HepG2 (cell line): ENCODE measurements around the gene NKD1. TPM values are rescaled to one million over a fixed set of nuclear protein-coding genes. Genes with fewer than 3 reads are reported as not detected.

Experiments
- ATAC-seq: fragments of 200-7000 bp; cut with Tn5 transposase; 3 replicates; pipeline ENCODE4 v1.9.1; 2020; ENCODE audit warnings: mild to moderate bottlenecking, moderate library complexity
- BruUV-seq: library from RNA; stranded (reverse); fragments of 400-500 nt; replicated peaks from 2 replicates; lab custom pipeline; 2021; lab: Mats Ljungman, UMichigan
- CTCF ChIA-PET: fragments of 300-600 bp; formaldehyde crosslinking; extraction: SDS; loops from one replicate; lab custom pipeline; 2021; ENCODE audit warnings: low total read pairs, inconsistent platforms, low intra/inter-chr PET ratio; lab: Yijun Ruan, JAX
- POLR2A ChIA-PET: fragments of 350-600 bp; sonication (Branson Sonifier 250); formaldehyde crosslinking; loops from one replicate; lab custom pipeline; 2020; ENCODE audit warnings: antibody characterized with exemption, inconsistent platforms; lab: Yijun Ruan, JAX
- DNase-seq: peaks from one replicate; pipeline ENCODE4 v3.0.0-alpha.2; 2015; ENCODE audit warnings: low spot score
- FAIRE-seq: peaks from 3 replicates; lab custom pipeline; 2011; peaks lifted over from hg19 to GRCh38; lab: Jason Lieb, UNC
- H2AFZ ChIP-seq: one replicate; pipeline ENCODE4 v1.6.1; 2011; ENCODE audit warnings: low read length, inconsistent platforms
- H3K27ac ChIP-seq: fragments of 300-600 bp; 3 replicates; pipeline ENCODE4 v1.8.0; 2011; ENCODE audit warnings: mixed run types, mild to moderate bottlenecking, mixed read lengths, low read length, inconsistent platforms; ENCODE audit not compliant: insufficient read depth; ENCODE audit errors: extremely low read length
- H3K27me3 ChIP-seq, 2 experiments: fragments of 200-600 bp in 1 of 2; 2 replicates in 1 of 2; 3 replicates in 1 of 2; pipeline versions ENCODE4 v1.6.0 to v1.8.0; 2011; ENCODE audit warnings: low read length in 2 of 2, mild to moderate bottlenecking in 2 of 2, moderate library complexity in 2 of 2, inconsistent platforms in 1 of 2; ENCODE audit not compliant: insufficient read depth in 2 of 2, control insufficient read depth in 1 of 2
- H3K36me3 ChIP-seq, 2 experiments: fragments of 200-600 bp in 1 of 2; replicated peaks in 1 of 2; 2 replicates in 1 of 2; 3 replicates in 1 of 2; pipeline versions ENCODE4 v1.5.1 to v1.8.0; 2011; ENCODE audit warnings: low read length in 2 of 2, inconsistent platforms in 1 of 2; ENCODE audit not compliant: insufficient read depth in 2 of 2, control insufficient read depth in 1 of 2
- H3K4me1 ChIP-seq: 2 replicates; pipeline ENCODE4 v1.5.1; 2012; ENCODE audit warnings: low read length, inconsistent platforms; ENCODE audit not compliant: insufficient read depth
- H3K4me2 ChIP-seq: 2 replicates; pipeline ENCODE4 v1.6.0; 2011; ENCODE audit warnings: low read depth, low read length, inconsistent platforms
- H3K4me3 ChIP-seq, 3 experiments: fragments of 200-600 bp in 1 of 3; sonication (generic), shearing (Covaris generic) in 1 of 3; replicated peaks in 1 of 3; 2 replicates each; pipeline ENCODE4 v1.5.1; 2011 to 2016; ENCODE audit warnings: low read length in 3 of 3, inconsistent platforms in 2 of 3, low read depth in 2 of 3, mild to moderate bottlenecking in 2 of 3, control low read depth in 1 of 3, mixed read lengths in 1 of 3; ENCODE audit not compliant: insufficient read depth in 1 of 3
- H3K79me2 ChIP-seq: one replicate; pipeline ENCODE4 v1.6.1; 2011; ENCODE audit warnings: low read length, inconsistent platforms; ENCODE audit not compliant: insufficient read depth
- H3K9ac ChIP-seq: 2 replicates; pipeline ENCODE4 v1.6.0; 2011; ENCODE audit warnings: mild to moderate bottlenecking, low read depth, low read length, inconsistent platforms; ENCODE audit not compliant: insufficient read depth
- H3K9me3 ChIP-seq: 2 replicates; pipeline ENCODE4 v1.5.1; 2012; ENCODE audit warnings: mild to moderate bottlenecking, low read length
- H4K20me1 ChIP-seq: 2 replicates; pipeline ENCODE4 v1.6.0; 2011; ENCODE audit warnings: inconsistent platforms, mild to moderate bottlenecking, low read length, moderate library complexity; ENCODE audit not compliant: insufficient read depth
- ATRX ChIP-seq: sonication (generic); formaldehyde crosslinking; IDR thresholded peaks from 2 replicates; pipeline ENCODE4 v1.4.0; 2020; ENCODE audit warnings: missing genetic modification reagents, borderline replicate concordance
- CHD4 ChIP-seq: fragments of 200-600 bp; sonication (generic); IDR thresholded peaks from 2 replicates; pipeline ENCODE4 v1.7.0; 2017; ENCODE audit warnings: mild to moderate bottlenecking, low read length, borderline replicate concordance
- CREM ChIP-seq, 2 experiments: sonication (generic) in 1 of 2; formaldehyde crosslinking in 1 of 2; IDR thresholded peaks; 2 replicates each; pipeline versions ENCODE4 v1.4.0 to v1.6.1; 2016 to 2020; ENCODE audit warnings: antibody characterized with exemption in 1 of 2, mild to moderate bottlenecking in 1 of 2, missing genetic modification reagents in 1 of 2
- HDAC1 ChIP-seq: sonication (generic); formaldehyde crosslinking; IDR thresholded peaks from 2 replicates; pipeline ENCODE4 v1.5.1; 2020; ENCODE audit warnings: mild to moderate bottlenecking, missing genetic modification reagents
- MXI1 ChIP-seq: IDR thresholded peaks from 3 replicates; pipeline ENCODE4 v1.6.1; 2012; ENCODE audit warnings: low read depth, low read length, inconsistent platforms, borderline replicate concordance
- NFE2L2 ChIP-seq: fragments of 150-350 bp; IDR thresholded peaks from 2 replicates; pipeline ENCODE4 v1.6.1; 2014; ENCODE audit warnings: low read length
- POLR2A ChIP-seq, 2 experiments: IDR thresholded peaks; 2 replicates each; pipeline ENCODE4 v1.6.1; 2011; ENCODE audit warnings: low read depth in 2 of 2, low read length in 2 of 2, mild to moderate bottlenecking in 1 of 2, moderate library complexity in 1 of 2; ENCODE audit not compliant: insufficient read depth in 1 of 2
- POLR2AphosphoS5 ChIP-seq: IDR thresholded peaks from 2 replicates; pipeline ENCODE4 v1.6.1; 2012; ENCODE audit warnings: low read depth, low read length
- RAD51 ChIP-seq: fragments of 450-650 bp; IDR thresholded peaks from 2 replicates; pipeline ENCODE4 v1.6.1; 2016; ENCODE audit warnings: borderline replicate concordance
- RBFOX2 ChIP-seq: fragments of 200-400 bp; formaldehyde crosslinking; IDR thresholded peaks from 2 replicates; pipeline ENCODE4 v1.6.1; 2017; ENCODE audit warnings: low read depth, mild to moderate bottlenecking, low read length
- SAFB2 ChIP-seq: sonication (generic); formaldehyde crosslinking; IDR thresholded peaks from 2 replicates; pipeline ENCODE4 v1.5.1; 2020; ENCODE audit warnings: missing genetic modification reagents, low read depth, mild to moderate bottlenecking, borderline replicate concordance
- SP5 ChIP-seq: IDR thresholded peaks from 2 replicates; pipeline ENCODE4 v1.6.1; 2016; ENCODE audit warnings: low read depth, borderline replicate concordance
- TCF7 ChIP-seq: sonication (generic); IDR thresholded peaks from 2 replicates; pipeline ENCODE4 v1.6.1; 2016; ENCODE audit warnings: antibody characterized with exemption, low read depth
- ZBTB3 ChIP-seq: sonication (generic); formaldehyde crosslinking; IDR thresholded peaks from 2 replicates; pipeline ENCODE4 v1.4.0; 2020; ENCODE audit warnings: low read depth, mild to moderate bottlenecking, moderate library complexity, missing genetic modification reagents, borderline replicate concordance
- ZBTB42 ChIP-seq: sonication (generic); formaldehyde crosslinking; IDR thresholded peaks from 2 replicates; pipeline ENCODE4 v1.5.0; 2020; ENCODE audit warnings: mild to moderate bottlenecking, missing genetic modification reagents
- ZFP36 ChIP-seq: fragments of 150-350 bp; IDR thresholded peaks from 2 replicates; pipeline ENCODE4 v1.6.1; 2018; ENCODE audit warnings: borderline replicate concordance, low read length, low read depth; ENCODE audit not compliant: partially characterized antibody
- ZNF138 ChIP-seq: sonication (generic); formaldehyde crosslinking; IDR thresholded peaks from 2 replicates; pipeline ENCODE4 v1.5.0; 2020; ENCODE audit warnings: mild to moderate bottlenecking, low read depth, missing genetic modification reagents
- ZNF550 ChIP-seq: sonication (generic); formaldehyde crosslinking; IDR thresholded peaks from 2 replicates; pipeline ENCODE4 v1.4.0; 2020; ENCODE audit warnings: mild to moderate bottlenecking, missing genetic modification reagents, borderline replicate concordance
- WGBS: methylation state at CpG from one replicate; pipeline ENCODE4 v1.1.6; 2017; ENCODE audit warnings: low lambda C conversion rate; 5-methylcytosine and 5-hydroxymethylcytosine counted together
- in situ Hi-C: cut with HindIII; loops from 2 replicates; pipeline ENCODE4 v1.10.0; 2017; ENCODE audit warnings: low pct_unique_long_range_greater_than_20kb; ENCODE audit not compliant: extremely low pct_ligation_motif_present
- intact Hi-C: fragments of 100-400 bp; cut with micrococcal nuclease; formaldehyde crosslinking; loops from one replicate; pipeline ENCODE4 v1.10.0; 2022; ENCODE audit not compliant: unreplicated experiment
- polyA plus RNA-seq, 8 experiments: library from polyadenylated mRNA; depleted of rRNA in 3 of 8; stranded (reverse) in 7 of 8; unstranded in 1 of 8; fragments of >200 nt; fragmentation: Illumina TruSeq in 4 of 8; extraction: Trizol in 4 of 8; gene quantifications; 2 replicates each; pipeline versions ENCODE4 v1.2.1 to v1.2.3, GENCODE V29; 2011 to 2016; ENCODE audit warnings: low read depth in 4 of 8, missing spikeins in 1 of 8, mixed read lengths in 1 of 8; ENCODE audit not compliant: insufficient read depth in 1 of 8
- total RNA-seq, 5 experiments: library from RNA; depleted of rRNA; stranded (reverse); fragments of >200 nt; fragmentation: Illumina TruSeq; extraction: Trizol; gene quantifications; 2 replicates each; pipeline ENCODE4 v1.2.3, GENCODE V29; 2016; ENCODE audit warnings: low read depth in 1 of 5
- TF ChIP-seq, protein P1 (sequence below): sonication (generic); formaldehyde crosslinking; IDR thresholded peaks from 2 replicates; pipeline ENCODE4 v1.4.0; 2020; ENCODE audit warnings: missing genetic modification reagents, mild to moderate bottlenecking, borderline replicate concordance
- TF ChIP-seq, protein P2 (sequence below): sonication (generic); formaldehyde crosslinking; IDR thresholded peaks from 2 replicates; pipeline ENCODE4 v1.8.1; 2022; ENCODE audit warnings: mild to moderate bottlenecking, missing genetic modification reagents
- TF ChIP-seq, protein P3 (sequence below): sonication (generic); formaldehyde crosslinking; IDR thresholded peaks from 2 replicates; pipeline ENCODE4 v1.5.0; 2020; ENCODE audit warnings: missing genetic modification reagents

NKD1 gene
- total and polyA plus RNA-seq, 2 of the 13 experiments (the other 11 are each of a cell fraction or from before 2014, with no cell fraction given) = 70.4 to 121 TPM

DNA sequence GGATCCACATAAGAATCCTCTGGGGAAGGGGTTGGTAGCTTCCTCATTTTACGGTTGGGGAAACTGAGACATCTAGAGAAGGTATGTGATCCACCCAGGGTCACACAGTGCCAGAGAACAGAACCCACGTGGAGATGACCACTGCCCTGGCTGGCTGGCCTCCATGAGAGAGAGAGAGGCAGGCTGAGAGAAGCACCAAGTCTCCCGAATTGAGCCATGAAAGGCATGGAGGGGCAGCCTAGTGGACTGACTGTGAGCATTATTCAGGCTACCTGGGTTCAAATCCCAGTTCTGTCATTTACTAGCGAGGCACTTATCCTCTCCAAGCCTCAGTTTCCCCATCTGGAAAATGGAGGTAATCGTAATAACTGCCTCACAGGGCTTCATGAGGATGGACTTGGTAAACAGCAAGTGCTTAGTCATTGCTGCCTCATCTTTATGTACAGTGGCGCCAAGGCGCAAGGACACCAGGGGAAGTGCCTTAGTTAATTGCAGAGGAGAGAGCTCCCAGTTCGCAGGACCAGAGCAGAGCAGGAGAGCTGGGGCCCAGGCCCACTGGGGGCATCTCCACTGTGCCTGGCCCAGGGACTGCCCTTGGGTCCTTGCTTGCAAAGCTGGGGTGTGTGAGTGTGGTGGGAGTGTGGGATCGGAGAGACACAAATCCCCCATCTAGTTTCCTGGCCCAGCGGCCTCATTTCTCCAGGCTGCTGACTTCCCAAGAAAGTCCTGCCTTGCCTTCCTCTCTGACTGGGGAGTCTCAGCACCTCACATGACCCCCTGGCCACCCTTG lies 71.7 kb downstream of the NKD1 start:
- H3K4me2 ChIP-seq = no peak overlapping the region
- peaks cover 64% of the 10 kb centered on the region for H3K4me1 ChIP-seq
- CTCF ChIA-PET = no interaction called here
- ATAC-seq (no peak), DNase-seq (no peak), FAIRE-seq (no peak)
- intact Hi-C loops (no loop called here), in situ Hi-C loops (no loop called here)
- H3K4me3 ChIP-seq = no peak overlapping the region
- no peak overlapping the region for H3K9ac ChIP-seq
- BruUV-seq = no TSS peak
- no peaks in the 10 kb centered on the region for H3K27me3 ChIP-seq
- H3K79me2 ChIP-seq = peaks cover 19% of the 10 kb centered on the region
- WGBS = 98% methylated on average over 8 of the region's 10 CpGs
- no peak overlapping the region for H3K27ac ChIP-seq
- H3K36me3 ChIP-seq = peaks cover 83 to 99% of the 10 kb centered on the region in 2 experiments
- H4K20me1 ChIP-seq = peaks cover 86% of the 10 kb centered on the region
- no peaks in the 10 kb centered on the region for H3K9me3 ChIP-seq
- no peak overlapping the region for H2AFZ ChIP-seq
- POLR2A ChIA-PET = no interaction called here
- TF ChIP-seq, protein P1, sequence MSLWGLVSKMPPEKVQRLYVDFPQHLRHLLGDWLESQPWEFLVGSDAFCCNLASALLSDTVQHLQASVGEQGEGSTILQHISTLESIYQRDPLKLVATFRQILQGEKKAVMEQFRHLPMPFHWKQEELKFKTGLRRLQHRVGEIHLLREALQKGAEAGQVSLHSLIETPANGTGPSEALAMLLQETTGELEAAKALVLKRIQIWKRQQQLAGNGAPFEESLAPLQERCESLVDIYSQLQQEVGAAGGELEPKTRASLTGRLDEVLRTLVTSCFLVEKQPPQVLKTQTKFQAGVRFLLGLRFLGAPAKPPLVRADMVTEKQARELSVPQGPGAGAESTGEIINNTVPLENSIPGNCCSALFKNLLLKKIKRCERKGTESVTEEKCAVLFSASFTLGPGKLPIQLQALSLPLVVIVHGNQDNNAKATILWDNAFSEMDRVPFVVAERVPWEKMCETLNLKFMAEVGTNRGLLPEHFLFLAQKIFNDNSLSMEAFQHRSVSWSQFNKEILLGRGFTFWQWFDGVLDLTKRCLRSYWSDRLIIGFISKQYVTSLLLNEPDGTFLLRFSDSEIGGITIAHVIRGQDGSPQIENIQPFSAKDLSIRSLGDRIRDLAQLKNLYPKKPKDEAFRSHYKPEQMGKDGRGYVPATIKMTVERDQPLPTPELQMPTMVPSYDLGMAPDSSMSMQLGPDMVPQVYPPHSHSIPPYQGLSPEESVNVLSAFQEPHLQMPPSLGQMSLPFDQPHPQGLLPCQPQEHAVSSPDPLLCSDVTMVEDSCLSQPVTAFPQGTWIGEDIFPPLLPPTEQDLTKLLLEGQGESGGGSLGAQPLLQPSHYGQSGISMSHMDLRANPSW = no peak
- TF ChIP-seq CHD4 (no peak), POLR2A (IDR thresholded peaks at IDR 0.05; ENCODE audit: insufficient read depth in 1 of 2, low read depth in 2 of 2, low read length in 2 of 2) (peak in 1 of 2 experiments; percentile 28; a peak in 1 of 4 replicates), CREM (IDR thresholded peaks at IDR 0.05) (no peak), CREM (CRISPR knock-in tag; IDR thresholded peaks at IDR 0.05) (no peak), HDAC1 (CRISPR knock-in tag) (no peak), RBFOX2 (no peak), SP5 (CRISPR knock-in tag) (no peak), MXI1 (no peak), TCF7 (no peak), ZFP36 (no peak), POLR2AphosphoS5 (peak; percentile 25; the same call in 1 of the 2 replicates), ZNF138 (CRISPR knock-in tag) (no peak), NFE2L2 (peak; percentile 19; the same call in 1 of the 2 replicates), RAD51 (no peak), ZNF550 (CRISPR knock-in tag) (no peak), ATRX (CRISPR knock-in tag) (no peak), ZBTB3 (CRISPR knock-in tag) (0 out of 2 replicates have a peak, but pooled peaks have one; percentile 9), ZBTB42 (CRISPR knock-in tag) (no peak), SAFB2 (CRISPR knock-in tag) (no peak)
- TF ChIP-seq, protein P2, sequence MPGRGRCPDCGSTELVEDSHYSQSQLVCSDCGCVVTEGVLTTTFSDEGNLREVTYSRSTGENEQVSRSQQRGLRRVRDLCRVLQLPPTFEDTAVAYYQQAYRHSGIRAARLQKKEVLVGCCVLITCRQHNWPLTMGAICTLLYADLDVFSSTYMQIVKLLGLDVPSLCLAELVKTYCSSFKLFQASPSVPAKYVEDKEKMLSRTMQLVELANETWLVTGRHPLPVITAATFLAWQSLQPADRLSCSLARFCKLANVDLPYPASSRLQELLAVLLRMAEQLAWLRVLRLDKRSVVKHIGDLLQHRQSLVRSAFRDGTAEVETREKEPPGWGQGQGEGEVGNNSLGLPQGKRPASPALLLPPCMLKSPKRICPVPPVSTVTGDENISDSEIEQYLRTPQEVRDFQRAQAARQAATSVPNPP (CRISPR knock-in tag) = no peak
- TF ChIP-seq, protein P3, sequence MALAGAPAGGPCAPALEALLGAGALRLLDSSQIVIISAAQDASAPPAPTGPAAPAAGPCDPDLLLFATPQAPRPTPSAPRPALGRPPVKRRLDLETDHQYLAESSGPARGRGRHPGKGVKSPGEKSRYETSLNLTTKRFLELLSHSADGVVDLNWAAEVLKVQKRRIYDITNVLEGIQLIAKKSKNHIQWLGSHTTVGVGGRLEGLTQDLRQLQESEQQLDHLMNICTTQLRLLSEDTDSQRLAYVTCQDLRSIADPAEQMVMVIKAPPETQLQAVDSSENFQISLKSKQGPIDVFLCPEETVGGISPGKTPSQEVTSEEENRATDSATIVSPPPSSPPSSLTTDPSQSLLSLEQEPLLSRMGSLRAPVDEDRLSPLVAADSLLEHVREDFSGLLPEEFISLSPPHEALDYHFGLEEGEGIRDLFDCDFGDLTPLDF = no peak
